ENCODE data around the gene AKAP6.

Gene AKAP6

GRCh38 chr14:32324601-32325000 lies 4.5 kb upstream of the AKAP6 start:
- H3K27me3 ChIP-seq (replicated peaks) = no peaks in the 10 kb centered on the region
- in situ Hi-C loops (cut with HindIII; ENCODE audit: low pct_ligation_motif_present, low sequenced_read_pairs) = no loop called here
- no peaks in the 10 kb centered on the region for H3K36me3 ChIP-seq (replicated peaks)
- no peak for DNase-seq
- no peak overlapping the region for H3K27ac ChIP-seq
- no peak overlapping the region for H3K4me3 ChIP-seq (ENCODE audit: low read depth, low read length)
- no peak for TF ChIP-seq CTCF (IDR thresholded peaks at IDR 0.05; ENCODE audit: low read depth, low read length, missing control alignments)

GRCh38 chr14:32327255-32327961 lies 1.7 kb upstream of the AKAP6 start:
- Histone ChIP-seq H3K27ac (no peak overlapping the region), H3K4me3 (ENCODE audit: low read depth, low read length) (no peak overlapping the region), H3K36me3 (replicated peaks) (no peaks in the 10 kb centered on the region), H3K27me3 (replicated peaks) (no peaks in the 10 kb centered on the region)
- TF ChIP-seq CTCF (IDR thresholded peaks at IDR 0.05; ENCODE audit: low read depth, low read length, missing control alignments) = no peak
- no peak for DNase-seq
- in situ Hi-C loops (cut with HindIII; ENCODE audit: low pct_ligation_motif_present, low sequenced_read_pairs) = no loop called here

GRCh38 chr14:32329690-32330285 lies 690 bp downstream of the AKAP6 start:
- in situ Hi-C loops (cut with HindIII; ENCODE audit: low pct_ligation_motif_present, low sequenced_read_pairs) = no loop called here
- Histone ChIP-seq H3K4me3 (ENCODE audit: low read depth, low read length) (no peak overlapping the region), H3K27ac (no peak overlapping the region), H3K36me3 (replicated peaks) (no peaks in the 10 kb centered on the region), H3K27me3 (replicated peaks) (no peaks in the 10 kb centered on the region)
- no peak for DNase-seq
- no peak for TF ChIP-seq CTCF (IDR thresholded peaks at IDR 0.05; ENCODE audit: low read depth, low read length, missing control alignments)

GRCh38 chr14:32330351-32331111 lies 1.4 kb downstream of the AKAP6 start:
- TF ChIP-seq CTCF (IDR thresholded peaks at IDR 0.05; ENCODE audit: low read depth, low read length, missing control alignments) = no peak
- in situ Hi-C loops (cut with HindIII; ENCODE audit: low pct_ligation_motif_present, low sequenced_read_pairs) = no loop called here
- Histone ChIP-seq H3K36me3 (replicated peaks) (no peaks in the 10 kb centered on the region), H3K27ac (no peak overlapping the region), H3K27me3 (replicated peaks) (no peaks in the 10 kb centered on the region), H3K4me3 (ENCODE audit: low read depth, low read length) (no peak overlapping the region)
- no peak for DNase-seq

DNA sequence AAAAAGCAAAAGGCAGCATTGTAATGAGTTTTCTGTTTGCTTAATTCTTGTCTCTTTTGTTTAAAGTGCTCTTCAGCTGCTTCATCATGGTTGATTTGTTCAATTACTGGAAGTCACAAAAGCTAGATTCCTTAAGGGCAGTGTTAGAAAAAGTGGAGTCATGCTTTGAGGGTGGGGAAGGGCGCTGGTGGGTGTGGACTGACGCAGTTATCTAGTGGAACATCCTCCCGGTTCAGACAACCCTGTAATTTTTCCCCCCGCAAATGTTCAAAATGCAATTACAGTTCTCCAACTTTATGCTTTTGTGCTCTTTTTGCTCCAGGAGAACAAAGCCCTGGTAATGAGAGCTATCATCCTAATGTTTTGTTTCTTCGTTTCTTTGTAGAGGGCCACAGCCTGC lies 2.1 kb downstream of the AKAP6 start:
- no peak for DNase-seq
- no peak for TF ChIP-seq CTCF (IDR thresholded peaks at IDR 0.05; ENCODE audit: low read depth, low read length, missing control alignments)
- in situ Hi-C loops (cut with HindIII; ENCODE audit: low pct_ligation_motif_present, low sequenced_read_pairs) = no loop called here
- Histone ChIP-seq H3K27me3 (replicated peaks) (no peaks in the 10 kb centered on the region), H3K36me3 (replicated peaks) (no peaks in the 10 kb centered on the region), H3K4me3 (ENCODE audit: low read depth, low read length) (no peak overlapping the region), H3K27ac (no peak overlapping the region)
